LNCAP (cell line): Measurements from ENCODE around the gene ADAD2.

Experiments
- TF ChIP-seq, protein P1 (sequence below): fragments of 450-650 bp; IDR thresholded peaks from 2 replicates; pipeline ENCODE4 v1.5.1; 2017; ENCODE audit warnings: mild to moderate bottlenecking

The ADAD2 gene

DNA sequence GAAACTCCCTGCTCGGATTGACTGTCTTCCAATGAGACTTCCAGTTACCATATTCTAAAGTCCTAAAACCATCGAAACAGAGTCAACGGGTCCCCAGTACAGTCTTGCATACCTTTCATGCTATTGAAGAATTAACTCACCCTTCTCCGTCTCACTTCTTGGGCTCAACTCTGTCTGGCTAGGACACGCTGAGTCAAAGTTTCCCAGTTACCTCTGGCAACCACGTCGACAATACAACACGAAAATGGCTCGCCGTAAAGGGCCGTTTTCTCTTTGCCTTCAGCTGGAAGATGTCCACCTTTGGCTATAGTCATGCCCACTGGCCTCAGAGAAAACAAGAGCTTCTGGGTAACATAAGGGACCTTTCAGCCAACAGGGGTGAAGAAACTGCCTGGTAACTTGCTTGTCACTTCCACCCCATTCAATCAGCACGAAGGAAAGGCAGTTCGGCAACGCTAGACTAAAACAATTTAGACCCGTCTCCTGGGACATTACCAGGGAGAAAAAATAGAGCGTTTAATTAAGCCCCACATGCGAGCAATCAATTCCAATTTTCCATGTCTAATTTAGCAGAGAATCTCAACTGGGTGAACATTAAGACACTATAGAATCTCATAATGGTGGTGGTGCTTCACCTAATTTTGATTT is 27.3 kb downstream of the ADAD2 start:
- TF ChIP-seq, protein P1, sequence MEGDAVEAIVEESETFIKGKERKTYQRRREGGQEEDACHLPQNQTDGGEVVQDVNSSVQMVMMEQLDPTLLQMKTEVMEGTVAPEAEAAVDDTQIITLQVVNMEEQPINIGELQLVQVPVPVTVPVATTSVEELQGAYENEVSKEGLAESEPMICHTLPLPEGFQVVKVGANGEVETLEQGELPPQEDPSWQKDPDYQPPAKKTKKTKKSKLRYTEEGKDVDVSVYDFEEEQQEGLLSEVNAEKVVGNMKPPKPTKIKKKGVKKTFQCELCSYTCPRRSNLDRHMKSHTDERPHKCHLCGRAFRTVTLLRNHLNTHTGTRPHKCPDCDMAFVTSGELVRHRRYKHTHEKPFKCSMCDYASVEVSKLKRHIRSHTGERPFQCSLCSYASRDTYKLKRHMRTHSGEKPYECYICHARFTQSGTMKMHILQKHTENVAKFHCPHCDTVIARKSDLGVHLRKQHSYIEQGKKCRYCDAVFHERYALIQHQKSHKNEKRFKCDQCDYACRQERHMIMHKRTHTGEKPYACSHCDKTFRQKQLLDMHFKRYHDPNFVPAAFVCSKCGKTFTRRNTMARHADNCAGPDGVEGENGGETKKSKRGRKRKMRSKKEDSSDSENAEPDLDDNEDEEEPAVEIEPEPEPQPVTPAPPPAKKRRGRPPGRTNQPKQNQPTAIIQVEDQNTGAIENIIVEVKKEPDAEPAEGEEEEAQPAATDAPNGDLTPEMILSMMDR, result no peak

DNA sequence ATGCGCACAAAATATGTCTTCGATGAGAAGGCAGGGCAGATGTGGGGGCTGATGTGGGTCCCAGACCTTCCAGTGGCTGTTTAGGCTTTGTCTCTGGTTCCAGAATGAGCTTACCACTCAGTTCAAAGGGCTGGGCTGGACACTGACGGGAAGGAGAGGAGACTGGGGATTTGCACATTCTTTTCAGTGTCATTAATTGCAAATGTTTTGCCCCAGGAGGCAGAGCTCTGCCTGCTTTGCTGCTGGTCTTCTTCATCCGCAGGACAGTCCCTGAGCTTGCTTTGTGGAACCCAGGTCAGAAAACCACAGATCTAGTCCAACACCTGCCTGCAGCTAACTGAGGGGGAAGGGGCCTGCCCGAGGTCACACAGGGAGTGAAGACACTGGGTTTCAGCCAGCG is 28.0 kb downstream of the ADAD2 start:
- TF ChIP-seq, protein P1, result no peak

DNA sequence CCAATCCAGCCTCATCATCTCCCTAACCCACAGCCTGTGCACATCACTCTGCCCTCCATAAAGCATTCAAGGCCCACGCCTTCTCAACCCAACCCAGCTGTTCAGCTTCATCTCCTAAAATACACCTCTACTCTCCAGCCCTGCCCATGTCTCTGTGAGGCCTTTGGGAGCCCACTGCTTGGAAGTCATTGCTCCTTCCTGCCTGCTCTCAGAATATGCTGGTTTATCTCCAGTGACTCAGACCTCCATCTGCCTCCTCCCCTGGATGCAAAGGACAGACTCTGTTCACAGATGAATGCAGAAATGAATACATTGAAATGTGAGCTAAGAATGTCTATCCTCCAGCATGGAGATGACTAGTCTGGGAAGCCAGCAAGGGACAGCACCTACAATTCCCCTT is 29.9 kb downstream of the ADAD2 start:
- TF ChIP-seq, protein P1, result no peak

DNA sequence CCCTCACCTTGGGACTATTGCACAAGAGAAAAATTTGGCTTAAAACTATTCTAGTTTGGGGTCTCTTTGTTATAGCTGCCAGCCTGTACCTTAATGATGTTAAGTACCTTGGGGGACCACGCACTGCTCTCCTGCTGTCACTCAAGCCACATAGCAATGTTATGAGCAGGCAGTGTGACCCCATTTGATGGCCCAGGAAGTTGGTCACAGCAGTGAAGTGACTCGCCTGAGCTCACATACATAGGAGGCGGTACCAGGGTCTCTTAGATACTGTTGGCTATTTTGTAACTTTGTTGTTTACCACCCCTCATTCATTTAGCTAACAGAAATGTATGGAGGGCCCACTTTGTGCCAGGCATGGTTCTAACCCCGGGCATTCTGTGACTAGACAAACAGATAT is 32.5 kb downstream of the ADAD2 start:
- TF ChIP-seq, protein P1, result no peak

DNA sequence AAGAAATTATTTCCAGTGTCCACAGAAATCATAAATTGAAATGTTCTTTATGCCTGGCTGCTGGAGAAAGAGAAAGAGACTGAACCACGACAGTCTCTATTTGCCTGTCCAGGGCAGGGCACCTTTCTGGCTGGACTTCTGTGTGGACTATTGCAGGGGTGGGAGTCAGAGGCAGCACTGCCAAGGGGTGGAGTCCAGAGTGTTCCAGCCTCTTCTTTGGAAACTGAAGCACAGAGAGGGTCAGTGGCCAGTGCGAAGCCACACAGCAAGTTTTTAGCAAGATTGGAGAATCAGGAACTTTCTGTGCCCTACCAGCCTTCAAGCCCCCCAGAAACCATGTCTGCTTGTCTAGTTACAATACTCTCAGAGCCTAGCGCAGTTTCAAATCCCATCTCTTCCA is 33.6 kb downstream of the ADAD2 start:
- TF ChIP-seq, protein P1, result no peak

DNA sequence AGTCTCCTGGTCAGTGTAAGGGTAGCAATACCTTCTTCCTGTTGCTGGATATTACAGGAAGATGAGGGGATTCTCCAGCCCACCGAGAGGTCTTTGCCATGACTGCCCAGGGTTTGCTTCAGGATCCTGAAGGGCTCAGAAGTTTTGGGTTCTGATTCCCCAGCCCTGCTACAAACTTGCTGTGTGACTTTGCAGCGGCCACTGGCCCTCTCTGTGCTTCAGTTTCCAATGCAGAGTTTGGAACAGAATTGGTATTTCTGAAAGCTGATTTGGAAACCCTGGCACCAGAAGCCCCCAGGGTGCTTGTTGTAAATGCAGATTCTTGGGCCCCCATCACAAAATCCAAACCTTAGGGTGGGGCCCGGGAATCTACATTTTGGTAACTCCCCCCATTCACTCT is 34.2 kb downstream of the ADAD2 start:
- TF ChIP-seq, protein P1, result no peak

DNA sequence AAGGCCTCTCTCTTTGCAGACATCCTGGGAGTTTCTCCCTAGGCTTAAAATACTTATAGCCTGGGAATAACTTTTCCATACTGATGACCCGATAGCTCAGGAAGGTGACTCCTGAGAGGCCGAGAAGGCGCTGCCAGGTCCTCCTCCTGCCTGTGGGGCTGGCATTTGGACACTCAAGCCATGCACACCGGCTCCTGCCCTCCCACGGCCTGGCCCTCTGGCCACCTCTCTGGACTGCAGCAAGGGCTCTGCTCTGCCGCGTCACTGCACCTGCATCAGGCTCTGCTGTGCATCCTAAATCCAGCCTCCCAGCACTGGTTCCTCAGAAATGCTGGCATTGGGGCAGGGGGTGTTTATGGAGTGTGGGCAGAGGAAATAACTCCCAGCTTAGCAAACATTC is 34.6 kb downstream of the ADAD2 start:
- TF ChIP-seq, protein P1, result no peak

DNA sequence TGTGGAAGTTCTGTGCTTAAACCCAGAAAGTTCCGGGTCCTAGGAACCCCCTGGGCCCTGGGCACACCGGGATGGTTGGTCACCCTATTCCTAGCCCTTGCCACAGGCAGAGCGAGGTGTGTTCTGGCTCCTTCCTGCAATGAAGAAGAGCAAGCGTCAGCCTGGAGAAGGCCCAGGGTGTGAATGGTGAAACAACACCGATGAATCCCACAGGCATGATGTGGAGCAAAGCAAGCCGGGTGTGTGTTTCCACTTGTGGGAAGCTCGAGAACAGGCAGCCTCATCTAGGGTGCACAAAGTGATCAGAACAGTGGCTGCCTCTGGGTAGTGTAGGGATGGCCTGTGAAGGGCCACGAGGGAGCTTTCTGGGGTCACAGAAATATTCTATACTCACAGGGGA is 35.1 kb downstream of the ADAD2 start:
- TF ChIP-seq, protein P1, result no peak
